Measurements from ENCODE around the gene PSME1.

PSME1 gene

DNA sequence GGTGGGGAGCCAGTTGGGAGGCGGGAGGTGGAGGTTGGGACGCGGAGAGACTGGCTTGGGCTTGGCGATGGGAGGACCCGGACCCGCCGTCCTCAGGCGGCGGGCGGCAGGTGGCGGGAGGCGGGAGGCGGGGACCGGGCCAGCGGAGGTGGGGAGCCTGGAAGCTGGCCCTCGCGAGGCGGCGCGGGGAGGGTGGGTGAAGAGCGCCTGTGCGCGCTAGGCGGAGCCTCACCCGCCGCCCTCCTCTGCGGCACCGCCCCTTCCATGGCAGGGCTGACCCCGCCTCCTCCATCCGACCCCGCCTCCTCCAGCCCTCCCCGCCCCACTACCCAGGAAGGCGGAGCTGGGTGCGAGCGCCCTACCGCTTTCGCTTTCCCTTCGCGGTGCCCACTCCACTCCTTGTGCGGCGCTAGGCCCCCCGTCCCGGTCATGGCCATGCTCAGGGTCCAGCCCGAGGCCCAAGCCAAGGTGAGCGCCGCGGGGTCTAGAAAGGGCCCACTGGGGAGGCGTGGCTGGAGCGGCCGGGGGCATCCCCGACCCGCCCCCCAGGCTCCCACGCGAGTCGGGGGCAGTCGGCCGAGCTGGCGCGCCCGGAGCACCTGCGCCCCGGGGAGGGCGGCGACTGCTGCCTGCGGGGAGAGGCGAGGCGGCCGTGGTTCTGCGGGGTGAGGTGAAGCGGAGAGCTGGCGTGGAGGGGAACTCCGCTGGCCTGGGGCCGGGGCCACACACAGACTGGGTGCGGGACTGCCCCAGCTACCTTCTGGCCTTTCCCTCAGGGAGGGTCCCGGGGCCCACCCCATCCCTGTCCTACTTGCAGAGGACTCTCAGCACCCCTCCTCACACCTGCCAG, at the start of gene PSME1:
Gene PSME1 (plus strand): TSS at position 361 of the 850 bp plus-strand sequence. CDS start 69 bp downstream, at position 430.
- peak; percentile 94 for DNase-seq

DNA sequence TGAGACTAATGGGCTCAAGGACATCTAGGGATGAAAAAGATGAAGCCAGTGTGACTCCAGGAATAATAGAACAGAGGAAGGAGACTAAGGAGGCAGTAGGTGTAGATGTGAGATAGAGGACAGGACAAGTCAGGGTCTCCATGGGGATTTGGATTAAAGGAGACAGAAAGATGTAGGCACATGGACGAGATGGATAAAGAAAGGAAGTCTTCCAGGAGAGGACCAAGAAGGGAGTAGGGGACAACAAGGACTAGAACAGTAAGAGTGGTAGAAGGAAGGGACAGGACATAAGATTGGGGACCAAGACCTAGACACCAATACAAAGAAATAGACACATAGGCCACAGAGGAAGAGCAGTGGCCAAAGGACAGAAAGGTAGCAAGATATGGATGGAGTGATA, 49.0 kb upstream of the PSME1 start:
- no peak for DNase-seq

DNA sequence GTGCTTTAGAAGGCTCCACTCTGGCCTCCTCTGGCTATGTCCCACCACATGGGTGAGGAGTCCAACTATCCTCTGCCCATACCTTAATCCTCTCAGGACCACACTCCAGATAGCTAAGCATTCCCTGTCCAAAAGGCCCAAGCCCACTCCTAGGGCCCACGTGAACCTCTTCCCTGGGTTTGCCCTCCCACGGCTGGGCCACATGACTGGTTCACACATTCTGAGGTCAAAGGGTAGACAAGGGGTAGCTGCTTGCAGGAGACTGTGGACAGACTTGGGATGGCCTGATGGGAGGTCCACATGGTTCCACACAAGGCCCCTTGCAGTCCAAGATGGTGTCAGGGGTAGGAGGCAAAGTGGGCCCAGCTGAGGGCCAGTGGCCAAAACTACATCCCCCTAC, 47.9 kb upstream of the PSME1 start:
- DNase-seq = no peak

DNA sequence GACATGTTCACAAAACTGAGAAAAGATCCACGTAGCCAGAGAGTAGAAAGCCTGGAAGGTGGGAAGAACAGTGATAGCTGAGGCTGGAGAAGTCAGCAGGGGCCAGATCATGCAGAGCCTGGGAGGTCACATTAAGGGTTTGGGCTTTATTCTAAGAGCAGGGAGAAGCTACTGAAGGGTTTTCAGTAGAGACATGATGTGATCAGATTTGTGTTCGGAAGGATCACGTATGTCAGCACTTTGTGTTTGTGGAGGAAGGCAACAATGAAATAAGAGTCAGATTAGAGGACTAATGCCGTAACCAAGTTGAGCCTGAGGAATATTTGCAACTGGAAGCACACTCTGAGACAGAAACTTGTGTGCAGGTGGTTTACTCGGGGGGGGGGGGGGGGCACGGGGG, 46.1 kb upstream of the PSME1 start:
- no peak for DNase-seq

DNA sequence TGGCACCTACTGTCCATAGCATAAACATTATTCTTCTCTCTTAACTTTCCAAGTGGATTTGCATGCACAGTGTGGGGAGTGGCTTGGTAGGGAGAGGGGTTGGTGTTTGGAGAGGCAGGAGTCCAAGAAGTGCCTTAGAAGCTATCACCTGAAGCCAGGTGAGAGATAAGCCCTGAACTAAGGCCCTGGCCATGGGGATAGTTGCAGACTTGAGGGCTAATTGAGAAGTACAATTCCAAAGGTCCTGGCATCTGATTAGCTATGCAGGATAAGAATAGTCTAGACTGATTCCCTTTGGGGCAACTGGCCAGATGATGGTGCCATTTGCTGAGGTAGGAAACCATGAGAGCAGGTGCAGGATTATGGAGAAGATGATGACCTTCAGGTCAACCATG, 43.9 kb upstream of the PSME1 start:
- no peak for DNase-seq

DNA sequence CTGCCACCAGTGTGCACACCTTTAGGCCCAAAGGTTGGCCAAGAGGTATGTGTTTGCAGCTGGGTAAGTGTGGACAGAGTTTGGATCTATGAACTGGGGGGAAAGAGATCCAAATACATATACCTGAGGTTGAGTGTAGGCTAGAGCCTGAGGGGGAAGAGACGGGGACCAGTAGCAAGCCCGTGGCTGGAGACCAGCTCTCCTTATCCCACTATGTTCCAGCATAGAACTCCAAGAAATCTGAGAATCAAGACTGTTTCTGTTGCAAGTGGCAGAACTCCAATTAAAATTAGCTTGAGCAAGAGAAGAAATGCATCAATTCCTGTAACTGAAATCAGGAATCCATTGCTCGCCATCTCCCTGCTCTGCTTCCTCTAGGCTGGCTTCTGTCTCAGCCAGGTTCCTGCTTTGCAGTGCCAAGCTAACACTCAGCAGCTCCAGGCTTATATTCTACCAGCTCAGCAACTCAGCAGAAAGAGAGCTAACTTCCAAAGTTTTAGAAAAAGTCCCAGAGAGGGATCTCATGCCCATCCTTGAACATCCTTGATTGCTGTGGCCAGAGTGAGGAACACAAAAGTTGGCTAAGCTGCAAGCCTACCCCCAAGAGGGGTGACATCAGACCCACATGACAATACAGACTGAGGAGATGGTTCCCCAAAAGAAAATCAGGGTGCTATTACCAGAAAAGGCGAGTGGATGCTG, 43.3 kb upstream of the PSME1 start:
- no peak for DNase-seq

DNA sequence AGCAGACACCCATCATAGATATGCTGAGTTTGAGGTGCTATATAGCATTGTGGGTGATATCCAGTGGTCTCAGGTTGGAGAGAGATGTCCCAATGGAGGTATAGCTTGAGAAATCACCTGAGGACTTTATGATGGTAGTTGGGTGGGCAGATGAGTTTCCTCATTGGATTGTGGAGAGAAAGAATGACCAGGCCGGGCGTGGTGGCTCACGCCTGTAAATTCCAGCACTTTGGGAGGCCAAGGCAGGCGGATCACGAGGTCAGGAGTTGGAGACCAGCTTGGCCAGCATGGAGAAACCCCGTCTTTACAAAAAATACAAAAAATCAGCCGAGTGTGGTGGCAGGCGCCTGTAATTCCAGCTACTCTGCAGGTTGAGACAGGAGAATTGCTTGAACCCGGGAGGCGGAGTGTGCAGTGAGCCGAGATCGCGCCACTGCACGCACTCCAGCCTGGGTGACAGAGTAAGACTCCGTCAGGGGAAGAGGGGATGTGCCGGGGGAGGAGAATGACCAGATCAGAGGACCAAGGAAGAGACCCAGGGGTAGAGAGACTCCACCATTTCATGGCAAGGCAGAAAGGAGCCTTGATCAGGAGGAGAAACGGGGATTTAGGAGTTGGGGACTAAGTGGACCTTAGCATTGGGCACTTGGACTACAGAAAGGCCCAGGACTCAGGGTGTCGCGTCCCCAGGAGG, 42.6 kb upstream of the PSME1 start:
- DNase-seq = no peak

DNA sequence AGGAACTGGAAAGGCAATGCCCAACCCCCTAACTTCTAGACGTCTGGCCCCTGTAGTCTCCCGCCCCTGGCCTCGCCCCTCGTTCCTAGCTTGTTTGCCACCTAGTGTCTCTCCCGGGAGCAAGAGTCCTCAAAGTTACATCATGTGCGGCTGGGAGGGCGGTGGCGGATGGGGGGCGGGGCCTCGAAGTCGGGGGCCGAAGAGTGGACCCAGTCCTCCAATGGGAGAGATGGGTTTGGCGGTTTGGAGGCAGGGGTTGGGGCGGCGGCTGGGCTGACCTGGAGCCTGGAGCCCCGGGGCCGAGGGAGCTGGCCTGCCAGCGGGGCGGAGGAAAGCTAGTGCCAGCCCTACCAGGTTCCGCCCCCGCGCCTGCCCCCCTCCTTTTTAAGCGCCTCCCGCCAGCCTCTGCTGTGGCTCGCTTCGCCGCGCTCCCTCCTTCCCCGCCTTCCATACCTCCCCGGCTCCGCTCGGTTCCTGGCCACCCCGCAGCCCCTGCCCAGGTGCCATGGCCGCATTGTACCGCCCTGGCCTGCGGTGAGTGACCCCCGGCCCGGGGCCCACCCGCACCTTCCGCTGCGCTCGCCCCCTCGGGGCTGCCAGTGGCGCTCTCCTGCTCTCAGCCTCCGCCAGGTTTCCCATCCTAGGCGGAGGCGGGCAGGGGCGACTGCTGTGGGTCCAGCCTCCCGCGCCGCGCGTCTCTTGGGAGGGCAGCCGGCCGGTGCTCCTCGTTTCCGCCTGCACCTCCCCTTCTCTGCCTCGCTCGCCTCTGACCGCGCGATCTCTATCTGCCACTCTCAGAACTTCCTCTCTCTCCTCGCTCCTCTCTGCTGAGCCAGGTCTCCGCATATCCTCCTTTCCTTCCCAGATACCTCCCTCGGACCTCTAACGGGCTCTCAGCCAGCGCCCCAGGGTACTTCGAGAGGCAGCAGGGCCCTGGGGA, 41.8 kb upstream of the PSME1 start, which contains the start of gene PCK2:
Gene PCK2 (plus strand): TSS at position 411 of the 940 bp plus-strand sequence. CDS start 95 bp downstream, at position 506.
- peak; percentile 82 for DNase-seq

DNA sequence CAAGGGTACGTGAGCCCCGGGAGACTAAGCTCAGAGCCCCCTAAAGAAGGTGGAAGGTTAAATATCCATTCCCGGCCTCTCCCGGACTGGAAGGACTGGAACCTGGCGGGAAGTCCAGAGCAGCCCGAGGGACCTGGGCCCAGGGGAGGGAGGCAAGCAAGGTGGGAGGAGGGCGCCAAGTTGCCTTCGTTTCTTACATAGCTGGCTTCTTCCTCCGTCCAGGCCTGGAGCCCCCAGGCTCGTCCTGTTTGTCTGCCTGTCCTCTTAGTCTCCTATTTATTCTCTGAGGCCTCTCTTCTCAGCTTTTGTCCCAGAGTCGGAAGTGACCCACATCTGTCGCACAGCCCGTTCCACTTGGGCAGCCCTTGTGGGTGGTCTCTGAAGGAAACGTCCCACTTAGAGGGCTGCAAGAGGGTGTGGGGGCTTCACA, 41.1 kb upstream of the PSME1 start:
- DNase-seq = peak; percentile 48

DNA sequence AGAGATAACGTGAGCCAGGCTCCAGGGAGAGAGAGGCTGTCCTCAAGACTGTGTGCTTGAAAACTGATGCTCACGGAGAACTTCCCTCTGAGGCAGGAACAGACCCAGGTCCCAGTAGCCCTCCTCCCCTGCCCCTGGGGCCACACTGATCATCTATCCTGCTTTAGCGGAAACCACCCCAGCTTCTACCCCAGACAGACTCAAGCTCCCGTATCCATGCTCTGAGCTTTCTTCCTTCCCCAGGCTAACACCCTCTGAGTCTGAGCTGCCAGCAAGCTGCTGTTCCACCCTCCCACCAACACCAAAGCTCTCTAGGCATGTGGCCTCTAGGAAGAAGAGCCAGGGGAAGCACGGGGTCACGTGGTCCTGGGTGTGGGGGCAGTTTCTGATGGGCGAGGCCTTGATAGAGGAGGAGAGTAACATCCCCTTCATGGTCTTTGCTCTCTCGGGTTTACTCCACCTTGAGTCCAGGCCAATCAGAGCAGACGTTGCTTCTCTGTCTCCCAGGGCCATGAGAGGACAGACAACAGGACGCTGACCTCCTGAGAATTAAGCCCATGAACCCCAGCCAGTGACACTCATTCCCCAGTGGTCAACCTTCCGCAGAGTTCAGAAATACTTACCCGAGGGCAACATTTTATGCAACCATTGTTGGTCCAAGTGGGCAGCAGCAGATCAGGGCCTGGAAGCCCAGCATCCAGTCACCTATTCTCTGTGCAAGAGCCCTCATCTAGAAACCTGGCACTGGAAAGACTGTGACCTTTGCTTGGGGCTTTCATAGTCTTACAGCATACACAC, 40.5 kb upstream of the PSME1 start:
- no peak for DNase-seq

DNA sequence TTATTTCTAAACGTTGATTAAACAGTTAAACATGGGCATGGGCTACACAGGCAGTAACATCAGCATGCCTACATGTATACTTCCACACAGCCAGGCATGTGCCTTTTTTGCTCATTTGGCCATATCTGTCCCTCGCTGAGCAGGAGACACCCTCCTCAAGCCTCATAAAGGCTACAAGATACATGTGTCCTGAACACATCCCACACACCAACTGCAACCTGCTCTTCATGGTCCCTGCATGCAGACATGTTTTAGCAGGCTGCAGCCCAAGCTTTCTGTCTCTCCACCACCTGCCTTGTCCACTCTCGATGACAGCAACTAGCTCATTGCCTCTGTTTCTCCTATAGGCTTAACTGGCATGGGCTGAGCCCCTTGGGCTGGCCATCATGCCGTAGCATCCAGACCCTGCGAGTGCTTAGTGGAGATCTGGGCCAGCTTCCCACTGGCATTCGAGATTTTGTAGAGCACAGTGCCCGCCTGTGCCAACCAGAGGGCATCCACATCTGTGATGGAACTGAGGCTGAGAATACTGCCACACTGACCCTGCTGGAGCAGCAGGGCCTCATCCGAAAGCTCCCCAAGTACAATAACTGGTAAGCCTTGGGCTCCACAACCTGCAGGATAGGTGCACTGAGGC, 39.3 kb upstream of the PSME1 start:
- DNase-seq = no peak

DNA sequence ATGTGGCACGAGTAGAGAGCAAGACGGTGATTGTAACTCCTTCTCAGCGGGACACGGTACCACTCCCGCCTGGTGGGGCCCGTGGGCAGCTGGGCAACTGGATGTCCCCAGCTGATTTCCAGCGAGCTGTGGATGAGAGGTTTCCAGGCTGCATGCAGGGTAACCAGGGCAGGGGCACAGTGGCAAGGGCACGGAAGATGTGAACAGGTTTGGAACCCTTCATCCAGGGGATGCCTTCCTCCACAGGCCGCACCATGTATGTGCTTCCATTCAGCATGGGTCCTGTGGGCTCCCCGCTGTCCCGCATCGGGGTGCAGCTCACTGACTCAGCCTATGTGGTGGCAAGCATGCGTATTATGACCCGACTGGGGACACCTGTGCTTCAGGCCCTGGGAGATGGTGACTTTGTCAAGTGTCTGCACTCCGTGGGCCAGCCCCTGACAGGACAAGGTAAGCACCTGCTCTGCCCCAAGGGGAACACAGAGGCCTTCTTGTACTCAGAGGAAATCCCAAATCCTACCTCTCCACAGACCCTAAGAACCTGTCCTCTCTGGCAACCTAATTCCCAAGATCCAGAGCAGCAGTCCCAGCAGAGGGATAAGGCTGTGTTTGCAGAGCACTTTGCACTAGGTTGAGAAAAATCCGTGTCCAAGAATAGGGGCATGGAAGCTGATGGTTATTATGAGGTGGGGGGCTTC, 37.6 kb upstream of the PSME1 start:
- DNase-seq = no peak

DNA sequence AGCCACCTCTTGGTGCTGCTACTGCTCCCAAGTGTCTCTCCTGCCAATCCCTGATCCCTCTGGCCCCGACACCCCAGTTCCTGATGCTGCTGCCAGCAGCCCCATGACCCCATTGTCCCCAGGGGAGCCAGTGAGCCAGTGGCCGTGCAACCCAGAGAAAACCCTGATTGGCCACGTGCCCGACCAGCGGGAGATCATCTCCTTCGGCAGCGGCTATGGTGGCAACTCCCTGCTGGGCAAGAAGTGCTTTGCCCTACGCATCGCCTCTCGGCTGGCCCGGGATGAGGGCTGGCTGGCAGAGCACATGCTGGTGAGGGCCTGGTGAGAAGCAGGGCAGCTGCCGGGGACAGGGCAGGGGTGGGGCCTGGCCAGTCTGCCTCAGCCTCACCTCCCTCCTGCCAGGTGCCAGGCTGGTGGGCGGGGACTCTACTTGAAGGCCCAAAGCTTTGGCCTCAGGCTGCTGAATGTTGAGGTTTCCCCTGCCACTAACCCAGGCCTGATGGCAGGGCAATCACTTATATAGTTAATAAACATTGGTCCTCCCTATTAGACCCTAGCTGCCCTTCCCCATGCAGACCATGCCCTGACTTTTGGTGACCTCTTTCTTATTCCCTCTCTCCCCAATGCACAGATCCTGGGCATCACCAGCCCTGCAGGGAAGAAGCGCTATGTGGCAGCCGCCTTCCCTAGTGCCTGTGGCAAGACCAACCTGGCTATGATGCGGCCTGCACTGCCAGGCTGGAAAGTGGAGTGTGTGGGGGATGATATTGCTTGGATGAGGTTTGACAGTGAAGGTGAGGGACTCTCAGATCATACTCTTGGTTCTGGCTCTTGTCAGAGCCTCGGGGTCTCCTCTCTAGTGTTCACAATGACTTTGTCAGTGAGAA, 36.8 kb upstream of the PSME1 start:
- peak; percentile 69 for DNase-seq

DNA sequence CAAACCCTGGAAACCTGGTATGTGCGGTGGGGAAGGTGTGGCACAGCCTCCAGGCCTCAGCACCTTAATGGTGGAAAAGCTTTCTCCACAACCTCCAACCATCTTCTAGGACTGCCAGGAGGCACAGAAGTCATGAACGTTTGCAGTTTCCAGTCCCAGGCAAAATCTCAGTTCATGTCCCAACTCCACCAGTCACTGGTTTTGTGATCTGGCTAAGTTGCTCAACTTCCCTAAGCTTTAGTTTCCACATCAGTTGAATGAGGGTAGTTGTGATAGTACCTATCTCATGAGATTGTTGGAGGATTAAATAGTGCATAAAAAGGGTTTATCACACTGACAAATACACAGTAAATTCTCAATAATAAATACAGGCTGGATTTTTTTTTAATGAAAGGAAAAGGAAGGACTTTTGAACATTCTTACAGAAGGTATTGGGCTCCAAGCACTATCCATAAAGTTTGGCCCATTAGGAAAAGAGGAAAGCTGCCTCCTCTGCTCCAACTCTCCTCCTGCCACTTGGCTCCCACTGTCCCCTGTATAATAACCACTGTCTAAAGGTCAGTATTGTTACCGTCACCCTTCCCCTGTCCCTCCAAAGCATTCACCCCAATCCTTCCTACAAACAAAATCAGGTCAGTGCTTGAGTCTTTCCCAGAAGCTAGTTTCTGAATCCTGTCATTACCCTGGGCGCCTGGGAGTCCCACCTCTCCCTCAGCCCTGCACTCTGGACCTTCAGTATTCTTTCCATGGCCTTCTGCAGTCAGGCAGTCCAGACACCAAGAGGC, 35.6 kb upstream of the PSME1 start:
- DNase-seq = no peak

DNA sequence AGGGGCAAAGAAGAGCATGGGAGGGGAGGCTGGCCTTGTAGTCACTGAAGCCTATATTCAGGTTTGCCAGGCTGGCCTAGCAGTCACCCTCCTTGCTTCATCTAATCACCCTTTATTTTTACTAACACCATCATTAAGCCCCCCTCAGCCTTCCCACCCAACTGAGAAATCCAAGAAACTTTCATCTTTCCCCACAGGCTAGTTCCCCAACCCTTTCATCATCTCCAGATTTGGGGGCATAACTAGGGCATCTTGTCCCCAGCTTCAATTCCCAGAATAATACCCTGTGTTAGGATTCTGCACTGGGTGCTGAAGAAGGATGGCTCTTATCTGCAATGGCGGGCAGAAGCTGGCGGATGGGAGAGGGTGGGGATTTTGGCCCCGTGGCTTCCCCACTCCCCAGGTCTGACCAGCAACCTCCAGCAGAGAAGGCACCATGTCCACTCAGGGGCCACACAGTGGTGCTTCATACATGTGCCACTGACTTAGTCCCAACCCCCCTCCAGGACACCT, 35.0 kb upstream of the PSME1 start:
- DNase-seq = no peak

DNA sequence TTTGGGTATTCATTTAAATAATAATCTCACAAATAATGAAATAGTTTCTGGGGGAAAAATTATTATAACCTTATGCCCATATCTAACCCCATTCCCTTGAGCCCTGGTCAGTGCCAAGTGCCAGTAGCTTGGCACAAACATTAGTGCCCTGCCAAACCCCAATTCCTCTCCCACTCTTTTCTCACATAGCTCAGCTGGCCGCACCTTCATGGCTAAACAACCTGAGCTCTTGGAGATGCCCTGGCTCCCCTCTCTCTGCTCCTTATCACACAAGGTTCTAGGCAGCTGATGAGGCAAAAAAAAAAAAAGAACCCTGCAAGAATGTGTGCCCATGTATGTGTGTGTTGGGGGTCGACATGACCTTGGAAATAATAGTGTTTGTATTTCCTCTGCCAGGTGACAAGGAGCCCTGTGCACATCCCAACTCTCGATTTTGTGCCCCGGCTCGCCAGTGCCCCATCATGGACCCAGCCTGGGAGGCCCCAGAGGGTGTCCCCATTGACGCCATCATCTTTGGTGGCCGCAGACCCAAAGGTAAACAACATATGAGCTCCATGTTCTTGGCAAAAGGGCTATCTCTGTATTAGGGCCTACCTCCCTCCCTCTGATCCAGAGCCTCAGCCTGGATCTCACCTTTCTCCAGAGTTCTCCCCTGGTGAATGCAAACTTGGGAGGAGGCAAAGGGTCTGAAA, 33.5 kb upstream of the PSME1 start:
- no peak for DNase-seq

DNA sequence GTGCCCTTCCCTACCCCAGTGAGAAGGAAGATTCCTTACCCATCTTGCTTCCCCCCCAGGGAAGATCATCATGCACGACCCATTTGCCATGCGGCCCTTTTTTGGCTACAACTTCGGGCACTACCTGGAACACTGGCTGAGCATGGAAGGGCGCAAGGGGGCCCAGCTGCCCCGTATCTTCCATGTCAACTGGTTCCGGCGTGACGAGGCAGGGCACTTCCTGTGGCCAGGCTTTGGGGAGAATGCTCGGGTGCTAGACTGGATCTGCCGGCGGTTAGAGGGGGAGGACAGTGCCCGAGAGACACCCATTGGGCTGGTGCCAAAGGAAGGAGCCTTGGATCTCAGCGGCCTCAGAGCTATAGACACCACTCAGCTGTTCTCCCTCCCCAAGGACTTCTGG, 32.5 kb upstream of the PSME1 start:
- DNase-seq = no peak
